ENCODE data around the gene NFKBIL1. TPM values are rescaled to one million over a fixed set of nuclear protein-coding genes. Genes with fewer than 3 reads are reported as not detected.

Gene NFKBIL1
- total and polyA plus RNA-seq, 10 of the 15 experiments (the other 5 are each of a cell fraction or from before 2014, with no cell fraction given) = 0.19 to 15.1 (median 7.0) TPM

DNA sequence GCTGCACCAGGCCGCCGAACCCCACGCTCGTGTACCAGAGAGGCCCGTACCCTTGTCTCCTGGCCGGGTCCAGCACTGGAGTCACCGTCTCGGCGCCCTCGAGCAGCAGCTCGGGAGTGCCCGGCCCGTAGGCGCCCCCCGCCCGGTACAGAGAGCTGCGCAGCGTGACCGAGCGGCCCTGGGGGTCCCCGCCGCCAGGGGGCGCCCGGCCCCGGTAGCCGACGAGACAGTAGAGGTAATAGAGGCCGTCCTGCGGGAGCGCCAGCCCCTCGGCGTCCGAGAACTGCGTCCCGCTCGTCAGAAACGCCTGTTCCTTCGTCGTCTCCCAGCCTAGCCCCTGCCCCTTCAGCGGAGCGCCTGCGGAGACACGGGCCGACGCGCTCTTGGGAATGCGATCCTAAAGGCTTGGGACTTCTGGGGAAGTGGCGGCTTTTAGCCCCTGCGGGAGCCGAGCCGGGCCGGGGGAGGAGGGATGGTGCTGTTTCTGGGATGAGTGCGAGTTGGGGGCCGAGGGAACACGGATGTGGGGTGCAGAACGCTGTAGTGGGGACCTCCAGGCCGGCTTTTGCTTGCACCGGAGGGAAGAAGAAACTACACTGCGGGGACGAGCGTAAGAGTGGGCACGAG is 33.5 kb downstream of the NFKBIL1 start (continued):
- TF ChIP-seq RAD21 (IDR thresholded peaks at IDR 0.05; ENCODE audit: insufficient read depth, low read depth, low read length) = peak; percentile 67

DNA sequence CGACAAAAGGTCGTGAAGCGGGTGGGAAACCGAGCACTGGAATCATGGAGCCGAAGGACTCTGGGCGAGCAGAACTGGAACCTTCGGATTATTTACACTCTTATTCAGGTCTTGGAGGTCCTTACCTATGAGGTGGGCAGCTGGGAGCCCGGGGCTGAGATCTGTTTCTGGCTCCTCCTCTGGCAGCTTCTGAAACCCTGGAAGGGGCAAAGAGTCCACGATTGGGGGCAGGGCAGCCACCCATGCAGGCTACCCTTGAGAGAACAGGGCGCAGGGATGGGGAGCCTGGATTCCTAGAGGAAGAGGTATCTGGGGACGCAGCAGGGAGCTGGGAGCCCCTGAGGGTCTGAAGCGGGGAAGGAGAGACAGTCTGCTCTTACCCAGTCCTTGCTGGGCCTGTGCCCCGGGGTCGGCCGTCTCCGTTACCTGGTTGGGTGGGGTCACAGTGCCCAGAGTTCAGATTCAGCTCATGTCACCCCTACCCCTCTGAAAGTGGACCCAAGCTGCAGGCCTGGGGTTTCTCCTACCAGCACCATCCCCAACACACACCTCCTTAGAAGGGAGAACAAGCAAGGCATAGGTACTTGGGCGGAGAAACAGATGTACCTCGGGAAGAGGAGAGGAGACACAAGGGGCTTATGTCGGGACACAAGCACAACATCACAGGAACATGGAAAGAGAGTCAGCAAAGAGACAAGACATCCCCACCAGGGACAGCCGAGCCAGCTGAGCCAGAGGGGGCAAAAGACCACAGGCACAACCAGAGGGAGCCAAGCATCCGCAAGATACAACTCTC is 34.2 kb downstream of the NFKBIL1 start:
- WGBS (ENCODE audit: insufficient coverage, insufficient replicate concordance, low lambda C conversion rate, missing lambda C conversion rate) = 2% methylated on average over 21 of the region's 21 CpGs

More for the DNA sequence above, 34.2 kb downstream of the NFKBIL1 start:
- TF ChIP-seq, protein P1, sequence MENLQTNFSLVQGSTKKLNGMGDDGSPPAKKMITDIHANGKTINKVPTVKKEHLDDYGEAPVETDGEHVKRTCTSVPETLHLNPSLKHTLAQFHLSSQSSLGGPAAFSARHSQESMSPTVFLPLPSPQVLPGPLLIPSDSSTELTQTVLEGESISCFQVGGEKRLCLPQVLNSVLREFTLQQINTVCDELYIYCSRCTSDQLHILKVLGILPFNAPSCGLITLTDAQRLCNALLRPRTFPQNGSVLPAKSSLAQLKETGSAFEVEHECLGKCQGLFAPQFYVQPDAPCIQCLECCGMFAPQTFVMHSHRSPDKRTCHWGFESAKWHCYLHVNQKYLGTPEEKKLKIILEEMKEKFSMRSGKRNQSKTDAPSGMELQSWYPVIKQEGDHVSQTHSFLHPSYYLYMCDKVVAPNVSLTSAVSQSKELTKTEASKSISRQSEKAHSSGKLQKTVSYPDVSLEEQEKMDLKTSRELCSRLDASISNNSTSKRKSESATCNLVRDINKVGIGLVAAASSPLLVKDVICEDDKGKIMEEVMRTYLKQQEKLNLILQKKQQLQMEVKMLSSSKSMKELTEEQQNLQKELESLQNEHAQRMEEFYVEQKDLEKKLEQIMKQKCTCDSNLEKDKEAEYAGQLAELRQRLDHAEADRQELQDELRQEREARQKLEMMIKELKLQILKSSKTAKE (IDR thresholded peaks at IDR 0.05; ENCODE audit: low read depth, poor library complexity, severe bottlenecking) = no peak
- peak; percentile 59; the same call in 1 of the 2 replicates for TF ChIP-seq HDGF (IDR thresholded peaks at IDR 0.05)
- TF ChIP-seq POLR2AphosphoS2 (IDR thresholded peaks at IDR 0.05; ENCODE audit: low read depth, low read length) = 0 out of 2 replicates have a peak, but pooled peaks have one; percentile 13
- TF ChIP-seq, protein P2, sequence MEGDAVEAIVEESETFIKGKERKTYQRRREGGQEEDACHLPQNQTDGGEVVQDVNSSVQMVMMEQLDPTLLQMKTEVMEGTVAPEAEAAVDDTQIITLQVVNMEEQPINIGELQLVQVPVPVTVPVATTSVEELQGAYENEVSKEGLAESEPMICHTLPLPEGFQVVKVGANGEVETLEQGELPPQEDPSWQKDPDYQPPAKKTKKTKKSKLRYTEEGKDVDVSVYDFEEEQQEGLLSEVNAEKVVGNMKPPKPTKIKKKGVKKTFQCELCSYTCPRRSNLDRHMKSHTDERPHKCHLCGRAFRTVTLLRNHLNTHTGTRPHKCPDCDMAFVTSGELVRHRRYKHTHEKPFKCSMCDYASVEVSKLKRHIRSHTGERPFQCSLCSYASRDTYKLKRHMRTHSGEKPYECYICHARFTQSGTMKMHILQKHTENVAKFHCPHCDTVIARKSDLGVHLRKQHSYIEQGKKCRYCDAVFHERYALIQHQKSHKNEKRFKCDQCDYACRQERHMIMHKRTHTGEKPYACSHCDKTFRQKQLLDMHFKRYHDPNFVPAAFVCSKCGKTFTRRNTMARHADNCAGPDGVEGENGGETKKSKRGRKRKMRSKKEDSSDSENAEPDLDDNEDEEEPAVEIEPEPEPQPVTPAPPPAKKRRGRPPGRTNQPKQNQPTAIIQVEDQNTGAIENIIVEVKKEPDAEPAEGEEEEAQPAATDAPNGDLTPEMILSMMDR (IDR thresholded peaks at IDR 0.05 in 2 of 3, conservative IDR thresholded peaks at IDR 0.05 in 1 of 3; ENCODE audit: control insufficient read depth in 2 of 3, extremely low read depth in 1 of 3, insufficient read depth in 1 of 3, low read depth in 3 of 3, low read length in 3 of 3) = peak in 1 of 3 experiments; percentile 16; a peak in 1 of 6 replicates
- ChIA-PET CTCF (interaction anchor here (0.7 to 31.0 kb wide), 9 partner anchors 8 to 379 kb away, joined by 3 to 2098 read pairs (median 5); partner anchors contain the start of genes ATP6V1G2, DDX39B, LST1 and LTA), POLR2A (interaction anchor here (1.1 to 17.1 kb wide), 10 partner anchors 9 to 87 kb away, joined by 3 to 282 read pairs (median 6); partner anchors contain the start of genes ATP6V1G2, GPANK1, LTA and NCR3), RAD21 (ENCODE audit: unreplicated experiment) (interaction anchor here (1.0 to 17.5 kb wide), 9 partner anchors 7 to 249 kb away, joined by 3 to 620 read pairs (median 5); partner anchors contain the start of genes AIF1, ATP6V1G2, DDX39B and LTA), SMC1A (ENCODE audit: uncharacterized antibody, unreplicated experiment) (interaction anchor here (1.2 to 45.5 kb wide), 6 partner anchors 6 to 248 kb away, joined by 3 to 1989 read pairs (median 32); partner anchors contain the start of genes ATP6V1G2, DDX39B, LTA and NCR3)
- Histone ChIP-seq H3K4me2 (ENCODE audit: control insufficient read depth, insufficient read depth) (peak overlapping the region; percentile 95), H3K9ac (ENCODE audit: control insufficient read depth, insufficient read depth, low read length) (peak overlapping the region; percentile 90), H3K27ac (ENCODE audit: control insufficient read depth, insufficient read depth) (peak overlapping the region; percentile 91), H4K20me1 (ENCODE audit: control insufficient read depth, insufficient read depth) (no peaks in the 10 kb centered on the region), H2AFZ (ENCODE audit: control insufficient read depth, low read depth, low read length) (peak overlapping the region; percentile 76; the same call in 1 of the 2 replicates), H3K4me3 (peak overlapping the region; percentile 93), H3K9me3 (replicated peaks; ENCODE audit: control insufficient read depth, insufficient read depth, low read length) (no peaks in the 10 kb centered on the region), H3K79me2 (ENCODE audit: control insufficient read depth, insufficient read depth, low read length) (peaks cover 57% of the 10 kb centered on the region), H3K4me1 (ENCODE audit: control insufficient read depth, insufficient read depth, low read length) (peaks cover 48% of the 10 kb centered on the region), H3K27me3 (replicated peaks in 1 of 2; ENCODE audit: control insufficient read depth in 2 of 2, insufficient read depth in 2 of 2, low read length in 1 of 2) (no peaks in the 10 kb centered on the region), H3K36me3 (ENCODE audit: control insufficient read depth in 2 of 2, insufficient read depth in 2 of 2, low read length in 1 of 2) (peaks cover 0 to 7% of the 10 kb centered on the region in 2 experiments; a peak in 2 of 4 replicates)
- ATAC-seq (peak; percentile 1; the same call in 1 of the 3 replicates), FAIRE-seq (no peak), DNase-seq (ENCODE audit: low read depth, low spot score) (no peak)
- intact Hi-C loops (cut with micrococcal nuclease; ENCODE audit: unreplicated experiment) = loop anchor here (2.0 kb wide), 2 partner anchors 23 to 31 kb away; no protein-coding TSS in a partner anchor
- TSS peak; percentile 79 for BruUV-seq (replicated peaks)
- in situ Hi-C loops (cut with MboI) = no loop called here
